ENCODE data around the gene CPA1. TPM values are rescaled to one million over a fixed set of nuclear protein-coding genes. Genes with fewer than 3 reads are reported as not detected.

CPA1 gene
- total RNA-seq, 1 donor from 2014 or later, result not detected

DNA sequence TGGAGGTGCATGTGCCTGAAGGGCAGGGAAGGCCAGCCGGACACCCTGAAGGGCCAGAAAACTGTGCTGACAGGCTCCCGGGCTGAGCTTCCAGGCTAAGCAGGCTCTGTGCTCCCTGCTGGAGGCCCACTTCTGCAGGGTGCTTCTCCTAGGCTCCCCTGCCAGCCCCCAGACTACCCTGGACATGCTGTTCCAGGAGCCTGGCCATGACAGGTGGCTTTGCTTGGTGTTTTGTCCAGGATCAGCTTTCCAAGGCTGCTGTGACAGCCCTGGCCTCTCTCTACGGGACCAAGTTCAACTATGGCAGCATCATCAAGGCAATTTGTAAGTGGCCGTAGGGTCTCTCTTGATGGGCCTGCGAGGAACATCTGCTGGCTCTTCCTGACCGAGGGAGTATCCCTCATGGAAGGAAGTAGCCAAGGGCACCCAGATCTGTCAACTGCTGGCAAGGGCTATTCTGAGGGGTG lies 5.3 kb downstream of the CPA1 start:
- Mint-ChIP-seq H3K9me3 (ENCODE audit: unreplicated experiment) (peaks cover 10% of the 10 kb centered on the region), H3K4me3 (ENCODE audit: unreplicated experiment) (no peak overlapping the region), H3K27me3 (ENCODE audit: unreplicated experiment) (peaks cover 7% of the 10 kb centered on the region), H3K27ac (ENCODE audit: unreplicated experiment) (peak overlapping the region; percentile 52), H3K36me3 (ENCODE audit: unreplicated experiment) (no peaks in the 10 kb centered on the region), H3K4me1 (ENCODE audit: low read depth, unreplicated experiment) (peaks cover 2% of the 10 kb centered on the region)
- TF ChIP-seq, protein P1, sequence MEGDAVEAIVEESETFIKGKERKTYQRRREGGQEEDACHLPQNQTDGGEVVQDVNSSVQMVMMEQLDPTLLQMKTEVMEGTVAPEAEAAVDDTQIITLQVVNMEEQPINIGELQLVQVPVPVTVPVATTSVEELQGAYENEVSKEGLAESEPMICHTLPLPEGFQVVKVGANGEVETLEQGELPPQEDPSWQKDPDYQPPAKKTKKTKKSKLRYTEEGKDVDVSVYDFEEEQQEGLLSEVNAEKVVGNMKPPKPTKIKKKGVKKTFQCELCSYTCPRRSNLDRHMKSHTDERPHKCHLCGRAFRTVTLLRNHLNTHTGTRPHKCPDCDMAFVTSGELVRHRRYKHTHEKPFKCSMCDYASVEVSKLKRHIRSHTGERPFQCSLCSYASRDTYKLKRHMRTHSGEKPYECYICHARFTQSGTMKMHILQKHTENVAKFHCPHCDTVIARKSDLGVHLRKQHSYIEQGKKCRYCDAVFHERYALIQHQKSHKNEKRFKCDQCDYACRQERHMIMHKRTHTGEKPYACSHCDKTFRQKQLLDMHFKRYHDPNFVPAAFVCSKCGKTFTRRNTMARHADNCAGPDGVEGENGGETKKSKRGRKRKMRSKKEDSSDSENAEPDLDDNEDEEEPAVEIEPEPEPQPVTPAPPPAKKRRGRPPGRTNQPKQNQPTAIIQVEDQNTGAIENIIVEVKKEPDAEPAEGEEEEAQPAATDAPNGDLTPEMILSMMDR (IDR thresholded peaks at IDR 0.05; ENCODE audit: partially characterized antibody, unreplicated experiment), result no peak
- DNase-seq, result no peak

DNA sequence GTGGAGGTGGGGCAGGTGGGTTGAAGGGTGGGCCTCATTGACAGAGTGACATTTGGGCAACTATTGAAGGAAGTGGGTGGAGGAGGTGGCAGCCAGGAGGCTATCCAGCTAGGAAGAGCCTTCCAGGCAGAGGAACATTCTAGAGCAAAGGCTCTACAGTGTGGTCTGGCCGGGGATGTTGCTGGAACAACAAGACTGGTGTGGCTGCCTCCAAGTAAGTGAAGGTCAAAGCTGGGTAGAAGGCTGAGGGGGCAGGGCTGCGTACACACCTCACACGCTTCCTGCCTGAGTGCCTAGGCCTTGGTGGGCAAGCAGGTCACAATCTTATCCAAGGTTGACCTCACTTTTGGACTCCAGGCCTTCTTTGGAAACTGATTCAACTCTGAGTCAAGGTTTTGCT lies 6.6 kb downstream of the CPA1 start:
- Mint-ChIP-seq H3K9me3 (ENCODE audit: unreplicated experiment) (peaks cover 10% of the 10 kb centered on the region), H3K36me3 (ENCODE audit: unreplicated experiment) (no peaks in the 10 kb centered on the region), H3K4me3 (ENCODE audit: unreplicated experiment) (no peak overlapping the region), H3K27ac (ENCODE audit: unreplicated experiment) (no peak overlapping the region), H3K27me3 (ENCODE audit: unreplicated experiment) (peaks cover 7% of the 10 kb centered on the region), H3K4me1 (ENCODE audit: low read depth, unreplicated experiment) (peaks cover 3% of the 10 kb centered on the region)
- TF ChIP-seq, protein P1 (IDR thresholded peaks at IDR 0.05; ENCODE audit: partially characterized antibody, unreplicated experiment), result no peak
- no peak for DNase-seq

- H3K27me3 Mint-ChIP-seq (ENCODE audit: unreplicated experiment), result peaks cover 6% of the 10 kb centered on the region
- TF ChIP-seq, protein P1 (IDR thresholded peaks at IDR 0.05; ENCODE audit: partially characterized antibody, unreplicated experiment), result no peak
- H3K36me3 Mint-ChIP-seq (ENCODE audit: unreplicated experiment), result no peaks in the 10 kb centered on the region
- H3K4me3 Mint-ChIP-seq (ENCODE audit: unreplicated experiment), result no peak overlapping the region
- H3K9me3 Mint-ChIP-seq (ENCODE audit: unreplicated experiment), result peaks cover 10% of the 10 kb centered on the region
- peaks cover 7% of the 10 kb centered on the region for H3K4me1 Mint-ChIP-seq (ENCODE audit: low read depth, unreplicated experiment)
- no peak for DNase-seq
- H3K27ac Mint-ChIP-seq (ENCODE audit: unreplicated experiment), result no peak overlapping the region
These were observed 7.0 kb downstream of the CPA1 start for GRCh38 chr7:130387306-130387627.

GRCh38 chr7:130387628-130388403 lies 7.5 kb downstream of the CPA1 start:
- peaks cover 11% of the 10 kb centered on the region for H3K9me3 Mint-ChIP-seq (ENCODE audit: unreplicated experiment)
- no peak overlapping the region for H3K27ac Mint-ChIP-seq (ENCODE audit: unreplicated experiment)
- no peaks in the 10 kb centered on the region for H3K36me3 Mint-ChIP-seq (ENCODE audit: unreplicated experiment)
- DNase-seq, result no peak
- peaks cover 12% of the 10 kb centered on the region for H3K4me1 Mint-ChIP-seq (ENCODE audit: low read depth, unreplicated experiment)
- H3K4me3 Mint-ChIP-seq (ENCODE audit: unreplicated experiment), result no peak overlapping the region
- TF ChIP-seq, protein P1 (IDR thresholded peaks at IDR 0.05; ENCODE audit: partially characterized antibody, unreplicated experiment), result no peak
- H3K27me3 Mint-ChIP-seq (ENCODE audit: unreplicated experiment), result peaks cover 6% of the 10 kb centered on the region

DNA sequence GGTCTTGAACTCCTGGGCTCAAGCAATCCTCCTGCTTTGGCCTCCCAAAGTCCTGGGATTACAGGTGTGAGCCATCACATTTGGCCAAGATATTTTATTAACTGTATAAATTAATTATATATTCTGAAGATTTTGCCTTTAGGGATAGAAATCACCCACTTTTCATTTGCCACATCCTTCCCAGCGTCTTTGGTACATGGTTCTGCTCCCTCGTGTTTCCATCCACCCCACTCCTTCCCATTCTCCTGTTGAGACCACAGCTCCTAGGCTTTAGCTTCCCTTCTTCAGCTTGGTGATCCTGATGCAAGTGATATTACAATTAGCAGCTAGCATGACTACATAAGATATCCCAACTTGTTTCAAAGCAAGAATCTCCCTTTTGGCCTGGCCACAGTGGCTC lies 8.4 kb downstream of the CPA1 start:
- TF ChIP-seq, protein P1 (IDR thresholded peaks at IDR 0.05; ENCODE audit: partially characterized antibody, unreplicated experiment), result no peak
- H3K9me3 Mint-ChIP-seq (ENCODE audit: unreplicated experiment), result peaks cover 11% of the 10 kb centered on the region
- peaks cover 20% of the 10 kb centered on the region for H3K4me1 Mint-ChIP-seq (ENCODE audit: low read depth, unreplicated experiment)
- H3K27ac Mint-ChIP-seq (ENCODE audit: unreplicated experiment), result no peak overlapping the region
- peaks cover 7% of the 10 kb centered on the region for H3K27me3 Mint-ChIP-seq (ENCODE audit: unreplicated experiment)
- no peak overlapping the region for H3K4me3 Mint-ChIP-seq (ENCODE audit: unreplicated experiment)
- H3K36me3 Mint-ChIP-seq (ENCODE audit: unreplicated experiment), result no peaks in the 10 kb centered on the region
- DNase-seq, result no peak

Data from glutamatergic neuron (in vitro differentiated cells).